Stimulated activated CD4-positive, alpha-beta T cell treated with anti-CD3 and anti-CD28 coated beads, Interleukin-2, amount 100 ng/mL, for 24 hours (primary cell): ENCODE measurements around the gene TMEM167B.
"Not testable (repeated sequence)": the region's sequence is repeated elsewhere in the genome, so short reads cannot be mapped to it uniquely, and the experiment has no call there.

ENCODE experiments used
- DNase-seq, 2 donors: peaks; one replicate each; pipeline ENCODE4 v3.0.0-alpha.2; 2020

TMEM167B gene

DNA sequence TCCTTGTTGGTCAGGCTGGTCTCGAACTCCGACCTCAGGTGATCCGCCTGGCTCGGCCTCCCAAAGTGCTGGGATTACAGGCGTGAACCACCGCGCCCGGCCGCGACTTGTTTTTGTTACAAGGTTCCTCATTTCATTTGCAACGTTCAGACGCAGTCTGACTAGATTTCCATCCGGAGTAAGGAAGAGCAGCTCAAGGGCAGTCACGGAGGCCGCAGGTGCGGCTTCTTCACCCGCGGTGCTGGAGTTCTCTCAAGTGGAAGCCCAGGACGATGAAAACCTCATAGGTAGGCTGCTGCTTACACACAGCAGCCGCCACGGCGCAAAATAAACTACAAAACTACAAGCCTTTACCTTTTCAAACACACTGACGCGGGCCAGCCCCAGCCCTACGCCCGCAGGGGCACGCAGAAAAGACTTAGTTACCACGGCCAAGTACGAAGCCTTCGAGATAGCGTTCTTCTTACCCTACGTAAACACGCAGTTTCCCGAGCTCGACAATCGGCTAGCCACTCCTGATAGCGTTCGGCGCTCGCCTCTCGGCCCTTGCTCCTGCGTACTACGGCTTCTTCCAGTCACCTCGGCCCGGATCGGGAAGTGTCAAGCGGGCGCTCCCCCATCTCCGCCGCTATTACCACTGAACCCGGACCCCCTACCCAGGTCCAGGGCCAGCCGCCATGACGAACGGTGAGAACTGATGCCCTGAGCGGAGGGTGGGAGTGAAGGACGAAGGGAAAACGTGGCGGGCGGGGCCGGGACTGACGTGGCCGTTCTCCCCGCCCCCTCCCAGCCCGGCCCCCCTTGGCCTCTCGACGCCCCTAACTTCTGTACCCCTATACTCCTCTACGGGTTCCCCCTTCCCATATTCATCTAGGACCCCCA, at the start of gene TMEM167B:
TMEM167B (plus strand) TSS at position 569 of the 882 bp plus-strand sequence; CDS start at position 678, 109 bp downstream.
- DNase-seq = peak; percentile 86 to 87

DNA sequence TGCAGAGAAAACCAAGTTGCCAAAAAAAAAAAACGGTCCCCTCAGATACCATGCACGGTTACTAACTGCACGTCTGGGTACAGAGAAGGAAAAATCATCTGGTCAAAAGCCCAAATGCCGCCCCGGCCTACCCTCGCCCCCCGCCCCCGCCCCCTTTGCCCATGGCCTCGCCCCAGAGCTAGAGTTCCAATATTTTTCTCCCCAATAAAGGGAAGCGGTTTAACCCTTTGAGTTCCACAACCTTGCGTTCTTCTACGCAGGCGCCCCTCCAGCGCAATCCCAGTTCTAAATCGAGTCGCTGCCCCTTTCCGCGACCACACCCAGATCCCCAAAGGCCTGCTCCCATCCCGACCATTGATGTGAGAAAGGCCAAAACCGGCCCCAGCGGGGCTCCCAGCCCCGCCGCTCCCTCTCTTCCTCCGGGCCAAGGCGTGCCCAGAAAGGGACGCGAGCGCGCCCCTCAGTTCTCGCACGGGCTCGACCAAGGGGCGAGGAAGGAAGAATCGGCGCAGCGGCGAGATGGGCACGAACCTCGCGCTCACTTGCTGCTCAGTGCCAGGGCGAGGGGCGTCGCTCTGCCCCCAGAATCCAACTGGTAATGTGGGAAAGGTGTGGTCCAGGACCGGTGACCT, 49.5 kb upstream of the TMEM167B start:
- peak; percentile 26 to 42 for DNase-seq

DNA sequence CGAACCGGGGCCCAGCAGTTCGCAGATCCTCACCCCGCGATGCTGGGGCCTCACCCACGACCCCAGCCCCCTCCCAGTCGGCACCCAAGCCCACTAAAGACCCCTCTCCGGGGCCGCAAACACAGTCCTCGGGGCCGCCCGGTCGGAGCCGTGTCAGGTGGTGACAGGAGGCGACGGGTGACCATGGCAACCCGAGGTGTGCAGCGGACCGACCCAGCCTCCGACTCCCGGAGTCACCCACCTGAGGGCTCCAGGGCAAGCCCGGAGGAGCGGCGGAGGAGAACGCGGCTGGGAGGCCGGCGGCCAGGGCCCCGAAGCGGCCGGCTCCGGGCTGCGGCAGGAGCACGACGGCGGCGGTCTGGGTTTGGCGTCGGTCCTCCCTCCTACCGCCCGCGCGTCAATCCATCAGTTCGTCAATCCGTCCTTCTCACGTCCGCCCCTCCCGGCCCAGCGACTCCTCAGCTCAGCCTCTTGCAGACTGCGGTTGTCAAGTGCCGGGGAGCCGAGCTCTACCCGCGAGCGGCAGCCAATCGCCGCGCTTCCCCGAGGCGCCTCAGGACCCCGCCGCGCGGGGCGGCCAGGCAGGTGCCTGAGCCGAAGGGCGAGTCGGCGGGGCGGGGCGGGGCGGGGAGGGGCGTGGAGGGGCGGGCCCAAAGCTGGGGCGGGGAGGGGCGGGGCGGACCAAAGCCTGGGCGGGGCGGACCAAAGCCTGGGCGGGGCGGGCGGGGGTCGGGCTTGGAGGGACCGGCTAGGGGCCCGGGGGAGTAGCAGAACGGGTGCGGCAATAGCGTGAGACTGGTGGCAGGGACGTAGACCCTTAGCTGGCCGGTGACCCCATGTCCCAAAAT, 48.7 kb upstream of the TMEM167B start, which contains the start of gene WDR47:
WDR47 (minus strand) TSS at position 482 of the 848 bp plus-strand sequence. CDS start 18,590 bp downstream, outside the sequence.
- peak; percentile 94 to 96 for DNase-seq

DNA sequence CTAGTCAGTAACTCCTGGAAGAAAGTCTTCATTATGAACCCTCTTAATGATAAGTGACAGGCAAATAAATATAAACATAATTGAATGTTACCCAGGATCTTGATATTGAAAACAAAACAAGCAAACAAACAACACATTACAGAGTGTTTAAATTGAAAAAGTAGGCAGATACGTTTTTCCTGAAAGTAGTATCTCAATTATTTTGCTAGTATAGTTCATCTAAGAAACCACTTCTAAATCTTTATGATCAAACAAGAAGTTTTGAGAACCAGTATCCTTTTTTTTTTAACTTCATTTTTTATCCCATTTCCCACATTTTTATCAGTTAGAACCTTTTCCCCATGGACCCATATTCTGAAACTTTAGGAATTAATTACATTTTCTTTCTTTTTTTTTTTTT, 45.0 kb upstream of the TMEM167B start:
- no peak for DNase-seq

- DNase-seq = no peak
These were observed 43.9 kb upstream of the TMEM167B start for GRCh38 chr1:109046671-109047070.

DNA sequence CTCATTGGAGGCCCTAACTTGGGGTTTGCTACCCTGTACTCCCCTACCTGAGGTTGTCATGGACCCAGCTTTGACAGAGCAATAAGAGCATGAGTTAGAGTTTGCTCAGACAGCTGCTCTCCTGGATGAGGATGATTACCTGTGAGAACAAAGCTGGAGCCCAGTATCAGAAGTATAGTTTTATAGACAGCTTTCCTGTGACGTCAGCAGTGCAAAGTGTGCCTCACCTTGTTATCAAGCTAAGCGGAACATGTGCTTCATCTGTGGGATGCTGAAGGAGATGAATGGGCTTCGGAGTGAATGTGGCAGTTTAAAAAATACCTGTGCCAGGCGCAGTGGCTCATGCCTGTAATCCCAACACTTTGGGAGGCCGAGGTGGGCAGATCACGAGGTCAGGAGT, 43.2 kb upstream of the TMEM167B start:
- no peak for DNase-seq

DNA sequence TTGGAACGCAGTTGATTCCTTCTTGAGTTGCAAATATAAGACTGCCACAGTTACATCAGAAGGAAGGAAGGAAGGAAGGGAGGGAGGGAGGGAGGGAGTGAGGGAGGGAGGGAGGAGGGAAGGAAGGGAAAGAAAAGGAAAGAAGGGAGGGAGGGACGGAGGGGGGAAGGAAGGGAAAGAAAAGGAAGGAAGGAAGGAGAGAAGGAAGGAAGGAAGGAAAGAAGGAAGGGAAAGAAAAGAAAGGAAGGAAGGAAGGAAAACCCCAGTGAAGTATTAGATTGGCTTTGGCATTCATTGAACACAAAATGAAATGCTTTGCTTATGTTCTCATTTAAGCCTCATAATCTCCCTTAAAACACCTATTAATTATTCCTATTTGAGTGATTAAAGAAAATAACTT, 42.2 kb upstream of the TMEM167B start:
- DNase-seq = no peak

DNA sequence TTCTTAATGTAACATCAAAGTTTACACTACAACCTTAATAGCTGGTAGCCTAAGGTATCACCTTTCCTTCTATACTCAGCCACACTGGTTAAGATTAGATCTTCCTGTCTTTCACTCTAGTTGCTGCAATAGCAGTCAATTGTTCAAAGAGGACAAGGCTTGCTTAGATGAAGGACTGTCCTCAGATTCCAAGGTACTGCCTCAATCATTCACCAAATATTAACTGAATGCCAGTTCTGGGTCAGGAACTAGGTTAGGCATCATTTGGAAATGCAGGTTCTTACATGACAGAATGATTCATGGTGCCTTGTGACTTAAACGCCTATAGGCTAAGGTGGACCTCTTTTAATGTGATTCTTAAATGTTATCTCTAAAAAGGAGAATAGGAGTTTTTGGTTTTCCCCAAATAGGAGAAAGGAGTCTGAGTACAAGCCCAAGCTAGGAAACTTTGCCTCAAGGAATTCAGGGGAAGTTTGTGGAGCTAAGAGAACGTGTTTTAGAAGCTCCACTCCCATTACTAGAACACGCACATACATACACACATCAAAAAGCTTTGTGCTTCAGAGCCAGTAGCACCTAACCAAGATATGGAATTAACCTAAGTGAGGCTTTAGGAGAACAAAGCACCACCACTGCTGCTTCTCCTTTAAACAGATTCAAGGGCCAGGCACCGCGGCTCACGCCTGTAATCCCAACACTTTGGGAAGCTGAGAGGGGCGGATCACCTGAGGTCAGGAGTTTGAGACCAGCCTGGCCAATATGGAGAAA, 40.2 kb upstream of the TMEM167B start:
- DNase-seq = no peak

DNA sequence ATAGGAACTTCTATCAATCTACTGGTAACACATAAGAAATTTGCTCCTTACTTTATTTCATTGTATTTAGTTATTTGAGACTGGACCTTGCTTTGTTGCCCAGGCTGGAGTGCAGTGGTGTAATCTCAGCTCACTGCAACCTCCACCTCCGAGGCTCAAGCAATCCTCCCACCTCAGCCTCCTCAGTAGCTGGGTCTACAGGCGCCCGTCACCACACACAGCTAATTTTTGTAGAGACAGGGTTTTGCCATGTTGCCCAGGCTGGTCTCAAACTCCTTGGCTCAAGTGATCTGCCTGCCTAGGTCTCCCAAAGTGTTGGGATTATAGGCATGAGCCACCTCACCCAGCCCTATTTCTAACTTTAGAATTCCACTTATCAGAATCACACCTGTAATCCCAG, 38.4 kb upstream of the TMEM167B start:
- DNase-seq = not testable (repeated sequence)

DNA sequence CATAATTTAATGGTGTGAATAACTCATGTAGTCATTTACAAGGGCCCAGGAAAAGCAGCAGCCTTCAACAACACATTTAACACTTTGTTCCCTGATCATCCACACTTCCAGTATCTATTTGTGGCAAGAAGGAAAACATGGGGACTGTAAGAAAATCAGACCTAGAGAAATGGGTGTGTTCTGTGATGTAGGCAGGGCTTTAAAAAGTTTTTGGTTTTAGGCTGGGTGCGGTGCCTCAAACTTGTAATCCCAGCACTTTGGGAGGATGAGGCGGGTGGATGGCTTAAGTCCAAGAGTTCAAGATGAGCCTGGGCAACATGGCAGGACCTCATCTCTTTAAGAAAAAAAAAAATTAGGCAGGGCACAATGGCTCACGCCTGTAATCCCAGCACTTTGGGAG, 34.5 kb upstream of the TMEM167B start:
- DNase-seq = no peak

DNA sequence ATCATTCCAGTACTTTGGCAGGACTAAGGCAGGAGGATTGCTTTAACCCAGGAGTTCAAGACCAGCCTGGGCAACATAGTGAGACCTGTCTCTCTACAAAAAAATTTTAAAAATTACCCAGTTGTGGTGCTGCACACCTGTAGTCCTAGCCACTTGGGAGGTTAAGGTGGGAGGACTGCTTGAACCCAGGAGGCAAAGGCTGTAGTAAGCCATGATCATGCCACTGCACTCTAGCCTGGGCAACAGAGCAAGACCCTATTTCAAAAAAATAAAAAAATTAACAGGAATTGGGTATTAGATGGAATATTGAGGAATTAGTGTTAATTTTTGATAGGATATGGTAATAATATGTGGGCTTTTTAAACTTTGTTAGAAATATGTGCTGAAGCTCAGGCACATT, 31.5 kb upstream of the TMEM167B start:
- DNase-seq = no peak

DNA sequence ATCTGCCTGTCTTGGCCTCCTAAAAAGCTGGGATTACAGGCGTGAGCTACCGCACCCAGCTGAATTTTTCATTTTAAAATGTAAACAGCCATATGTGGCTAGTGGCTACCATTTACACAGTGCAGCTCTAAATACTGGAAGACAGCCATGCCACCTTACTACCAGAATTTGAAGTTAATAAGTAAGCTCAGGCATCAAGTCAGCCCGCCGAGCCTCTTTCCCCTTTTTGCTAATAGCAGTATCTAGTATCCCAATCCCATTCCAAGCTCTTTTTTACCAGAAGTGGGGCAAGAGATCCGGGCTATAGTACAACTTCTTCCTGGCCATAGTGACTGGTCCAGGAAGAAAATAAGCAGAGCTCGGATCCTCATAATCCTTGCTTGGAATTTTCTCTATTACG, 29.9 kb upstream of the TMEM167B start:
- DNase-seq = no peak

GRCh38 chr1:109061183-109061582, 29.4 kb upstream of the TMEM167B start:
- no peak for DNase-seq

GRCh38 chr1:109065137-109065536, 25.4 kb upstream of the TMEM167B start:
- DNase-seq = no peak

DNA sequence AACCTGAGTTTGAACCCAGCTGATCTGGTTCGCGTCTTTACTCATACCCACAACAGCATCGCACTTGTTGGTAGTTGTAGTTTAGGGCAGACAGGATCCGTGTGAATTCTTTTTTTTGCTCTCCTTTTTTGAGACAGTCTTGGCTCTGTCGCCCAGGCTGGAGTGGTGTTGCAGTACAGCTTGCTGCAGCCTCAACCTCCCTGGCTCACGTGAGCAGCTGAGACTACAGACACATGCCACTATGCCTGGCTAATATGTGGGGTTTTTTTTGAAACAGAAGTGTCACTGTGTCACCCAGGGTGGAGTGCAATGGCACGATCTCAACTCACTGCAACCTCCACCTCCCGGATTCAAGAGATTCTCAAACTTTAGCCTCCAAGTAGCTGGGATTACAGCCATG, 22.7 kb upstream of the TMEM167B start:
- no peak for DNase-seq

DNA sequence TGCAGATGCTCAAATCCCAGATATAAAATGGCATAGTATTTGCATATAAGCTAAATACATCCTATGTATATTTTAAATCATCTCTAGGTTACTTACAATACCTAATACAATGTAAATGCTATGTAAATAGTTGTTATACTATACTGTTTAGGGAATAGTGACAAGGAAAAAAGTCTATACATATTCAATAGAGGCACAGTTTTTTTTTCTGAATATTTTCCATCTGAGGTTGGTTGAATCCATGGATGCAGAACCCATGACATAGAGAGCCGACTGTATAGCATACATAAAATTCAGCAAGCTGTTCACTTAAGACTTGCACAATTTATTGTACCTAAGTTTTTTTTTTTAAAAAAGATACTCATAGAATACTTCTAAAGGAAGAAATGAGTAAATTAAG, 21.3 kb upstream of the TMEM167B start:
- no peak for DNase-seq

- peak; percentile 87 to 91 for DNase-seq
These were observed 14.8 kb upstream of the TMEM167B start, which contains the start of gene TAF13 for GRCh38 chr1:109075531-109076490. Gene TAF13 (minus strand): TSS chr1:109076003. CDS start chr1:109075947, 56 bp downstream.

- DNase-seq = no peak
These were observed 12.2 kb upstream of the TMEM167B start for GRCh38 chr1:109078317-109078716.

DNA sequence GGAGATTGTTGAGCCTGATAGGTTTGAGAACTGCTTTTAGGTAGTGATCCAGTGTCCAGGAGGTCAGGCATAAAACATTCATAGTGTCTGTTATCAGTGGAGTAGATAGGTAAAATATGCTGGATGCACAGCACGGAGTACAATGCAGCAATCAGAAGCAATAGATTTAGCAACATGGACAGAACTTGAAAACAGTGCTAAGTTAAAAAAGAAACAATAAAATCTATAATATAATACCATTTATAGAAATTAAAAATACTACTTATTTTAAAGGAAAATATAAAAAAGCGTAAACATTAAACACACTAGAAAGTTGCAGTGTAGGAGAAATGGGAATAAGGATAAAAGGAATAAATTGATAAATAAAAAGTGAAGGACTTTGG, 11.3 kb upstream of the TMEM167B start:
- no peak for DNase-seq

DNA sequence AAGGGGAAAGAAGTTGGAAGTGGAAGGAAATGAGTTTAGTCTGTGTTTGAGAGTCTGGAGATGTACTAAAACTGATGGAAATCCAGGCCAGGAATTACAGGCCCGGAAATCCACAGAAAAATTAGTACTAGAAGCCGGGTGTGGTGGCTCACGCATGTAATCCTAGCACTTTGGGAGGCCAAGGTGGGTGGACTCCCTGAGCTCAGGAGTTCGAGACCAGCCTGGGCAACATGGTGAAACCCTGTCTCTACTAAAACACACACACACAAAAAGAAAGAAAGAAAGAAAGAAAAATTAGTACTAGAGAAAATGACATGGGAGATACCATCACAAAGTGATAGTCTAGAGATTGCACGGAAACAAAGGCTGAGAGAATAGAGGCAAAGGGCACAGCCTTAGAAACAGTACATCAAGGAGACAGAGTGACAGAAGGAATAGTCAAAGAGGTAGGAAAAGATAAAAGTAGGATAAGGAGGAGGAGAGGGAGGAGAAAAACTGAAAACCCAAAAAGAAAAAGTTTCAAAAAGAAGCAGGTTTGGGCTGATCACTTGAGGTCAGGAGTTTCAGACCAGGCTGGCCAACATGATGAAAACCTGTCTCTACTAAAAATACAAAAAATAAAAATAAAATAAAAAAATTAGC, 10.0 kb upstream of the TMEM167B start:
- DNase-seq = no peak

DNA sequence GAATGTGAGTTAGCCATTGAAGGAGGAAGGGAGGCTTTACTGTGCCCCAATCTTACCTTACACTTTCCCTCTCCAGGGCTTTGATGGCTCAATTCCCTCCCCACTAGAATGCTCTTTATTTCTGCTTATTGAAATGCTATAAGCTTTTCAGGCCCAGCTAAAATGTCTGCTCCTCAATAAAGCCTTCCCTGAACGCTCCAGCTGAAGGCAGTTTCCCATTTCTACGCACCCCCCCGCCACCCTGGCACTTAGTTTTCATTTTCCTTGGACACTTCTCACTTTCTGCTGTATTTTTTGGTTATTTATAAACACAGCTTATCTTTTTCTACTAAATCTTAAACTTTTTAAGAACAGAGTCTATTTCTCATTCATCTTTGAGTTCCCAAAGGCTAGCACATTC, 7.1 kb upstream of the TMEM167B start:
- no peak for DNase-seq
